NCI-H345 treated with DMSO at 0.1 percent for 48 hours (cell line): ENCODE results near the gene SESN1.
"Not testable (repeated sequence)": the region's sequence is repeated elsewhere in the genome, so short reads cannot be mapped to it uniquely, and the experiment has no call there.

Experiments used
- DNase-seq: peaks from one replicate; lab custom pipeline; 2025; ENCODE audit not compliant: unreplicated experiment; lab: John Stamatoyannopoulos, UW

SESN1 gene

DNA sequence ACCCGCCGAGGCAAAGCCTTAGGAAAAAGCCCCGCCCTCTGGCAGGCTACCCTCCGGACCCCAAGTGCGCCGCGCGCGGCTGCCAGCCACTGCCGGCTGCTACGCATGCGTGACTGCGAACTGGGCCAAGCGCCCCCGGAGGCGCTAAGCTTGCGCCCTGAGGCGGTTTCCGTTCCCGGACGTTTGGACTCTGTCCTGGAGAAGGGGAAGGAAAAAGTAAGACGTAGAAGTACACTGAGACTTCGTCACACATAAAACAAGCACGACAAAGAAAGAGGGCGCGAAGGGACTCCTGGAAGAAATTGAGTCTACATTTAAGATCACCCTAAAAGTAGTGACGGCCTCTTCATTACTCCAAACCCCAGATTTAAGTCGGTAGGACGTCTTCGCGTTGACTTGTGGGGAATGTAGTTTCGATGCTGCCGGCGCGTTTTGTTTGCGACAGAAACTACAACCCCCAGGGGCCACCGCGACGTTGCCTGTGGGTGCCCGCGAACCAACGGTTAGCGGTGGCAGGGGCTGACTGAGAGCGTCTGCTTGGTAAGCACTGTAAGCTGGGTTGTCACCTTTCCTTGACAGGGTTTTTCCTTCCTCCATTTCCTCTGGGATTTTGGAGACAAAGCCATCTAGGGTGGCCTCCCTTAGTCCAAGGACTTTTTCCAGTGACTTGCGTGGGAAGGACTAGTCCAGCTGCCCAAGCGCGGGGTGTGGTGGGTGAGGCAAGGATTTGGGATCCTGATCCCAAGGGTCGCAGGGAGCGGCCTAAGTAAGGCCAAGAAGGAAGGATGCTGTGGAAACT is 589 bp upstream of the SESN1 start, which contains the start of gene CEP57L1:
TSS of gene CEP57L1 (plus strand) at position 472 of the 799 bp plus-strand sequence. CDS start 49,715 bp downstream, outside the sequence.
- DNase-seq, result peak; percentile 97

GRCh38 chr6:109093732-109094415 is 772 bp downstream of the SESN1 start:
- no peak for DNase-seq

- DNase-seq, result no peak
Observed at GRCh38 chr6:109092074-109092473, 2.6 kb downstream of the SESN1 start.

GRCh38 chr6:109091314-109092024 is 3.2 kb downstream of the SESN1 start:
- no peak for DNase-seq

GRCh38 chr6:109088995-109089394 is 5.7 kb downstream of the SESN1 start:
- no peak for DNase-seq

DNA sequence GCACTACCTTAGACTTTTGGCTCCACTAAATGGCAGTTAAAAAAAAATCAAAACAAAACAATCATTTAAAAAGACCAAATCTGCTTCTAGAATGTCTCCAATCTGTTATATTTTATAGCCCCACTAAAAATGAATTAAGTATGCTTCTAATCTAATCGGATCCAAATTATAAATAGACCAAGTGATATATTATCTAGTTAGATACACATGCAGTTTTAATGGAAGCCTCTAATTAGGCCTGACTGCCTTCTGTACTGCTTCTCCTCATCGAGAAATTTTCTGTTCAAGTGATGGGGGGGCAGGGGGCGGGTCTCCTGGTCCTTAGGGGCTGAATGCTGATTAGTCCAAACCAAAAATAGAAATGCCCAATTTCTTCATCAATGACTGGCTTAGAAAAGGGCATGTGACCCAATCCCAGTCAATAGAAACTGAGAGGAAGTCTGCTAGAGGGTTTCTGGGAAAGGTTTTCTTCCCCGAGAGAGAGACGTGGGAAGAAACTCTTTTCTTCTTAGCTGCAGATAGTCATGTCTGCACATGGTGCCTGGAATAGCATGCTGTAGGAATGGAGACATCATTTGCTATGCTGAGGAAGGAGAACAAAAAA is 6.9 kb downstream of the SESN1 start:
- no peak for DNase-seq

DNA sequence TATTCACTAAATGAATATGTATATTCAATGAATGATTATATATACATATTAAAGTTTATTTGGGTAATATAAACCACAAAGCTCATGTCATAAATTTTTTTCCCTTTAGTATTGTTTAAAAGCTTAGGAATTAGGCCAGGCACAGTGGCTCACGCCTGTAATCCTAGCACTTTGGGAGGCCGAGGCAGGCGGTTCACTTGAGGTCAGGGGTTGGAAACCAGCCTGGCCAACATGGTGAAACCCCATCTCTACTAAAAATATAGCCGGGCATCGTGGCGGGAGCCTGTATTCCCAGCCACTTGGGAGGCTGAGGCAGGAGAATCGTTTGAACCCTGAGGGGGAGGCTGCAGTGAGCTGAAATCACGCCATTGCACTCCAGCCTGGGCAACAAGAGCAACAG is 10.5 kb downstream of the SESN1 start:
- DNase-seq, result not testable (repeated sequence)

DNA sequence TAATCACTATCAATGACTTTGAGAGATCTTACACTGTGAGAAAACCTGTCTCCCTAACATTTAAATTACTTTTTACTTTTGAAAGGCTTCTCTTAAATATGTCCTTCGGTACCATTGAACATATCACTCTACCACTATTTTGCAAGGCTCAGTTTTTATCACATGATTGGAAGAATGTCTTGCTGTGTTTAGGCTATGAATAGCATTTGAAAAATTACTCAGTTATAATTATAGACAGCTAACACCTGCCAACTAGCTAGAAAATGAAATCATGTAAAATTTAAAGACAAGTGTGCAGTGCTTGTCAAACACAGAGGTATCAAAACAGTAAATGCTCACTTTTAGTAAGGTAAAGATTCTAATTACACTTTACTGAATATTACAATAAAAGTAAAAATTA is 11.0 kb downstream of the SESN1 start:
- DNase-seq, result no peak

DNA sequence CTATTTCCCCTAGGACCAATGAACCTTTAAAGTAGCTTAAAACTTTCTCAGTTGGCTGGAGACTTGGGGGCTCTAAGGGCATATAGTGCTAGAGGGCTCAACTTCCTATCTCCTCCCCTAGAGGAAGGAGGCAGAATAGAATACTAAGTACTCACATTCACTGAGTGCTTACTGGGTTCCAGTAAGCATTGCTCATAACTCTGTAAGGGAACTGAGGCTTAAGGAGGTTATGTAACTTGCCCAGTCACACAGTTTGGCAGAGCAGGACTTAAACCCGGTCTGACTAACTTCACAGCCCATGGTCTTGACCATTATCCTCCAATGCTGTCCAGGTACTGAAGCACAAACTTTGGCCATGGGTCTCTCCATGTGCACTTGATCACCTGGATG is 12.5 kb downstream of the SESN1 start:
- no peak for DNase-seq

- DNase-seq, result no peak
Observed at GRCh38 chr6:109081516-109082187, 13.0 kb downstream of the SESN1 start.

DNA sequence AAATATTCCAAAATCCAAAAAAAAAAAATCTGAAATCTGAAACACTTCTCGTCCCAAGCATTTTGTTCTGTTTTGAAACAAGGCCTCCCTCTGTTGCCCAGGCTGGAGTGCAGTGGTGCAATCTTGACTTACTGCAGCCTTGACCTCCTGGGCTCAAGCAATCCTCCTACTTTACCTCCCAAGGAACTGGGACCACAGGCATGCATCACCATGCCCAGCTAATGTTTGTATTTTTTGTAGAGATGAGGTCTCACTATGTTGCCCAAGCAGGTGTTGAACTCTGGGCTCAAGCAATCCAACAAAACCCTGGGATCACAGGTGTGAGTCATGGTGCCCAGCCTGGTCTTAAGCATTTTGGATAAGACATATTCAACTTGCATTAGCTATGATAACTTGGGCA is 13.6 kb downstream of the SESN1 start:
- no peak for DNase-seq

- DNase-seq, result no peak
Observed at GRCh38 chr6:109079981-109080380, 14.7 kb downstream of the SESN1 start.

- DNase-seq, result no peak
Observed at GRCh38 chr6:109076377-109076776, 18.3 kb downstream of the SESN1 start.

DNA sequence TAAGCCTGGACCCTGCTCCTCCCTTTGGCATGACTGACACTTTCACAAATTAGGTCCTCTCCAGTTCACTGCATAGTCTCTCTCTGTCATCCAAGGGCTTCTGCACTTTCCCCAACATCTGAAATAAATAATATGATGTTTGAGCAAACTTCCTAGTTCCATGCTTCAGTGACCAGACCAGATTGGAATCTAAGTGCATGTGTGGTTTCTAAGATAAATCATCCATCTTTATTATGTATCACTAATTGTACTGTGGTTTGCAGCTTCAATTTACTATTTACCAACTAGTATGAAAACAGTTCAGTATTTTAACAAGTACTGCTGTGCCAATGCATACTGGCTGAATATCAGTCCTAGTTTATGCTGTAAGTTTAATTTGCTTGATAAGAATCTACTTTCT is 18.7 kb downstream of the SESN1 start:
- no peak for DNase-seq

DNA sequence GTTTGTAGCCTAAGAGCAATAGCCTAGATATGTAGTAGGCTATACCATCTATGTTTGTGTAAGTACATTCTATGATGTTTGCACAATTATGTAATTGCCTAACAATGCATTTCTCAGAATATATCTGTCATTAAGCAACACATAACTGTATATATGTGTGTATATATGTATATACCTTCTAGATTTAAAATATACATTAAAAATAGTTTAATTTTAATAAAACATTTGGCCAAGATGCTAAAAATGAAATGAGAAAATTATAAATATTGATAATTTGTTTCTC is 20.6 kb downstream of the SESN1 start:
- no peak for DNase-seq

- peak; percentile 26 for DNase-seq
Observed at GRCh38 chr6:109073344-109074132, 21.1 kb downstream of the SESN1 start.

DNA sequence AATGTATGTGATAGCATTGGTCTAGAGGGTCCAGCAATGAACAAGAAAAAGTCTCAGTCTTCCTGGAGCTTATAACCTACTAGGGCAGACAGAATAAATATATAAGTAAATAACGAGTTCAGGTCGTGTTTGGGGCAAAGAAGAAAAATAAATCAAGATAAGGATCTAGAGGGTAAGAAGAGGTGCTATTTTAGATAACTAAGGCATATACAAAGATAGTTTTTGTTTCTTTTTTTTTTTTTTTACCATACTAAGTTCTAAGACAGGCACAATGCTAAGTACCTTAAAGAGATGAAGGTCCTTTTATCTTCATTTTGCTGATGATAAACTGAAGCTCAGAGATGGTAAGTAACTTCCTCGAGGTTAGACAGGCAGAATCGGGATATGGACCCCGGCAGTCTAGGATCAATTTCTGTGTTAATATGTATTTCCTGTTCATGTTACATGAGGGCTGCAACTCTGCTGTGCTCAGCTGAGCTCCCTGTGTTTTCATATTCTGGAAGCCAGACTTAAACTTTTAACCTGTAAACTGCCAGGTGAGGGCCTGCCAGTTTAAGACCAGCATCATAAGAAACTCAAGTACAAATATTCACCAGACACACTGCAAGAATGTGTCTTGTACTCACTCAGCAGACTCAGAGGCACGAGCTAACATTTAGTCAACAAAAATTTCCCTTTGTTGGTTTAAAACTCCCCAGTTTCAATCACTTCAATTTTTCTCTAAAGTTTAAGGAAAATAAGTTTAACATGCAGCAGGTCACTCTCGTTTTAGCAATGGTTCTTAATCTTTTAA is 23.3 kb downstream of the SESN1 start:
- DNase-seq, result no peak

- no peak for DNase-seq
Observed at GRCh38 chr6:109069746-109070145, 24.9 kb downstream of the SESN1 start.

DNA sequence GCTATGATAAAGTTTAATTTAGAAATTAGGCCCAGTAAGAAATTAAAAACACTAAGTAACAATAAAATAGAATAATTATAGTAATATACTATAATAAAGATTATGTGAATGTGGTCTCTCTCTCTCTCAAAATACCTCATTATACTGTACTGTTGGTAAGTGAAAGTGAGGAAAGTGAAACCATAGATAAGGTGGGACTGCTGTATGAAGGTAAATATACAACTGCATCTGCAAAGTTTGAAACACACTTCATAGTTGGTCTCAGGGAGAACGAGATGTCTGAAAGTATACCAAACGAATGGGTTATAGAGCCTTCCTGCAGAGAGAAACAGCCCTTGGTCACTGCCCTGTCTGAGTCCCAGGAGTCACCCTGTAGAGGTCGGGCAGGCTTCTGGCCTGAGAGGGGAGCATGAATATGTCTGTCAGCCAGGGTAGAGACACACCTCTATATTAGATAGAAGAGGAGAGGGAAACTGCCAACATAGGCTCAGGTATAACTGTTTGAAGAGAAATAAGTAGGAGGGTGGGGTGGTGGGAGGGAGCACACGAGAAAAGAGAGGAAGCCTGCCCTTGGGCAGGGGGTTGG is 31.8 kb downstream of the SESN1 start:
- DNase-seq, result no peak
